Esophagus muscularis mucosa (tissue), 3 donors: ENCODE measurements around the gene GTF2E1.

Experiments used
- POLR2A ChIP-seq: fragments of 450-650 bp; IDR thresholded peaks from one replicate; pipeline ENCODE4 v1.6.1; 2017; ENCODE audit warnings: antibody characterized with exemption, moderate library complexity, mild to moderate bottlenecking, low read depth
- TF ChIP-seq, protein P1 (sequence below), 3 experiments: fragments of 200-600 bp in 2 of 3; fragments of 450-650 bp in 1 of 3; sonication (generic) in 2 of 3; IDR thresholded peaks; one replicate each; pipeline ENCODE4 v1.5.1; 2017 to 2019; ENCODE audit warnings: antibody characterized with exemption in 3 of 3, mild to moderate bottlenecking in 2 of 3, moderate library complexity in 1 of 3

DNA sequence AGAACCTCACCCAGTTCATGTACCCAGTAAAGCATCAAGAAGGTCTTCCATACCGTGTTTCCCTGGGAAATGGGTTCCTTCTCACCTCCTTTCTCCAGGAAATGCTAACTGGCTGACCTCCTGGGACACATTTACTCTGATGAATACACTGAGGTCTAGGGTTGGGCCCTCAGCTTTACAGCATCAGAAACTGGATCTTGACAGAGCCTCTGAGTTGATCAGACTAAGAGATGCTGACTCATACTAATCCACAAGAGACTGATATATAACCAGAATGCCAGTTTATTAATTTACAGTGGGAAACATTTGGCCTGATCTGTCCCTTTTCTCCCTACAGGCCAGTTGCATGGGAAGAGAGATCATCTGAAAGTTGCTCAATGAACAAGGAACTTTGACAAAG is 55.8 kb downstream of the GTF2E1 start:
- TF ChIP-seq, protein P1, sequence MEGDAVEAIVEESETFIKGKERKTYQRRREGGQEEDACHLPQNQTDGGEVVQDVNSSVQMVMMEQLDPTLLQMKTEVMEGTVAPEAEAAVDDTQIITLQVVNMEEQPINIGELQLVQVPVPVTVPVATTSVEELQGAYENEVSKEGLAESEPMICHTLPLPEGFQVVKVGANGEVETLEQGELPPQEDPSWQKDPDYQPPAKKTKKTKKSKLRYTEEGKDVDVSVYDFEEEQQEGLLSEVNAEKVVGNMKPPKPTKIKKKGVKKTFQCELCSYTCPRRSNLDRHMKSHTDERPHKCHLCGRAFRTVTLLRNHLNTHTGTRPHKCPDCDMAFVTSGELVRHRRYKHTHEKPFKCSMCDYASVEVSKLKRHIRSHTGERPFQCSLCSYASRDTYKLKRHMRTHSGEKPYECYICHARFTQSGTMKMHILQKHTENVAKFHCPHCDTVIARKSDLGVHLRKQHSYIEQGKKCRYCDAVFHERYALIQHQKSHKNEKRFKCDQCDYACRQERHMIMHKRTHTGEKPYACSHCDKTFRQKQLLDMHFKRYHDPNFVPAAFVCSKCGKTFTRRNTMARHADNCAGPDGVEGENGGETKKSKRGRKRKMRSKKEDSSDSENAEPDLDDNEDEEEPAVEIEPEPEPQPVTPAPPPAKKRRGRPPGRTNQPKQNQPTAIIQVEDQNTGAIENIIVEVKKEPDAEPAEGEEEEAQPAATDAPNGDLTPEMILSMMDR (IDR thresholded peaks at IDR 0.05) = no peak
- TF ChIP-seq POLR2A = no peak
